GM19468 (cell line): Measurements from ENCODE around the gene KCNJ9.

Experiments used
- ATAC-seq: cut with Tn5 transposase; IDR thresholded peaks from one replicate; pipeline ENCODE4 v1.9.1; 2021; ENCODE audit warnings: mild to moderate bottlenecking, moderate library complexity, moderate number of reproducible peaks; ENCODE audit not compliant: unreplicated experiment; ENCODE audit errors: extremely low read depth

Gene KCNJ9

DNA sequence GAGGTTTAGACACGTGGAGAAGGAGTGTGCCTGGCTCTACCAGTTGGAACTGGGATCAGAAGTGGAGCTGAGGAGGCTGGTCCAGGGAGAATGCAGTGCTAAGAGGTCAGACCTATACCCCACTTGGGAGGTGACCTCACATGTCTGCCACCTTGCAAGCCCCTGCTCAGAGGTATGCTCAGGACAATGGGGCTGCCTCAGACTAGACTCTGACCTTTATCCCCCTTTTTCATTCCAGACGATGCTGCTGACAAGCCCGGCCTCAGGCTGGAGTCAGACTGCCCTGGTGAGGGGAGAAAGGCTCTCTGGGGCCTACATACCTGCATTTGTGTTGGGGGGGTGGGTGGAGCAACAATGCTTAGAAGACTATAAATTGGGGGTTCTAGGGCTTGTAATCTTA lies 16.6 kb upstream of the KCNJ9 start:
- ATAC-seq: no peak

GRCh38 chr1:160066829-160067745 lies 14.3 kb upstream of the KCNJ9 start:
- no peak for ATAC-seq

- no peak for ATAC-seq
Measured at GRCh38 chr1:160068225-160068624, 13.1 kb upstream of the KCNJ9 start.

DNA sequence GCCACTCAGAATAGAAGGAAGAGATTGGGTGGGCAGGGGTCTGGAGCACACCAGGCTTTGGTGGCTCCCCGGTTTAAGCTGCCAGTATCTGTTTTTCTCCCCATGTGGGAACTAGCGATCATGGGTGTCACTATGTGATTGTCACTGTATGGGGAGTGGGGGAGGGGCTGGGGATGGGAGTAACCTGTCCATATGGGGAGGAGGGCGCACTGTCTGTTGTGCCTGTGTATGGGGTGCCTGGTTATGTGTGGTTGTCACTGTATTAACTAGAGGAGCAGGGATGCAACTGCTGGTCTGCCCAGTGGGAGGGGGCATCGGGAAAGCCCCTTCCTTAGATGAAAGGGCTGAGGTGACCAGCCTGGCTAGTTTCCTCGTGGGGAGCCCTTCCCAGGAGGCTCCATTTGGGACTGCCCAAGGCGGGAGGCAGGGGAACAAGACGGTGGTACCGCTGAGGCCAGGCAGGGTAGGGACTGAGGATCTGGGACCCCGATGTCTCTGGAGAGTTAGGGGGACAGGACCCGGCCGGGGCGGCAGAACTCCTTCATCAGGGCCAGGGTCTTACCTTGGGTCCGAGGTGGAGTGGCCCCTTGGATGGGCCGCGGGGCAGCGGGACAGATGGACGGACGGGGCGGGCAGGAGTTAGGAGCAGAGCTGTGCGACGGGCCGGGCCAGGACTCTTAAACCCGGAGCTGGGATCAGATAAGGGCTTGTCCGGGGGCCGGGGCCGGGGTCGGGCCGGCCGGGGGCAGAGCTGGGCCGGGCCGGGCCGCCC lies 11.7 kb upstream of the KCNJ9 start, which contains the start of gene KCNJ10:
TSS of gene KCNJ10 (minus strand) at position 701 of the 772 bp plus-strand sequence. CDS start 27,628 bp downstream, outside the sequence.
- no peak for ATAC-seq

DNA sequence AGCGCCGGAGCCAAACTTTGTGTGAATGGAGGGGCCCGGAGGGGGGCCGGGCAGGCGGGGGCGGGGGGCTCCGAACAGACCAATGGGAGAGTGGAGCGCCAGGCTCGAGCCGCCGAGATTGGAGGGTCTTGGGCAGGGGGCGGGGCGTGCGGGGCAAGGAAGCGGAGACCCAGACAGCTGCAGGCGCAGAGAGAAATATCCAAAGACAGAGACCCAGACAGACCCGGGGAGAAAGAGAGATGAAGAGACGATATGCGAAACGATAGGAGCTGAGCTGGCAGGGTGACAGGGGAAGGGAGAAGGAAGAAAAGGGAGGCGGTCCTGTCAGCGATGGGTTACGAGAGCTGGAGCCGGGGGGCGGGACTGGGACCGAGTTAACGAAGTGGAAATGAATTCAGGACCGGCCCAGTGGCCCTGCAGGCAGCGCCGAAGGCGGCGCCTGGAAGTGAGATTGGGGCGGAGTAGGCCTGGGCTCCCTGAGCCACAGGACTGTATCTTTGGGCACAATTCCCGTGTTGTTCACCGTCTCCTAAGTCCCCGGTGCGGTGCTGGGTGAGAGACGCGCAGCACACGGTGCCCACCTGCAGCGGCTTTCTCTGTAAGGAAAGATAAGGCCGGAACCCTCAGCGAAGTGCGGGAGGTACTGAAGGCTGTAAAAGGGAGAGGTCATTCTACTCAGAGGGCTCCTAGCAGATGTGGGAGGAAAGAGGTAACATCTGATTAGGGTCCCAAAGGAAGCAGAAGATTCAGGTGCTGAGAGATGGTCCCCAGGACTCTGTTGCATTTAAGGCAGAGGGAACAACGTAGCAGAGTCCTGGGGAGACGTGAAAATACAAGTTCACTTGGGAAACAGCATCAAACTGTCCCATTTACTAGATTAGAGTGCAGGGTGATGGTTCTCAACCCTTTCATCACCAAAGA lies 10.8 kb upstream of the KCNJ9 start:
- ATAC-seq: no peak

DNA sequence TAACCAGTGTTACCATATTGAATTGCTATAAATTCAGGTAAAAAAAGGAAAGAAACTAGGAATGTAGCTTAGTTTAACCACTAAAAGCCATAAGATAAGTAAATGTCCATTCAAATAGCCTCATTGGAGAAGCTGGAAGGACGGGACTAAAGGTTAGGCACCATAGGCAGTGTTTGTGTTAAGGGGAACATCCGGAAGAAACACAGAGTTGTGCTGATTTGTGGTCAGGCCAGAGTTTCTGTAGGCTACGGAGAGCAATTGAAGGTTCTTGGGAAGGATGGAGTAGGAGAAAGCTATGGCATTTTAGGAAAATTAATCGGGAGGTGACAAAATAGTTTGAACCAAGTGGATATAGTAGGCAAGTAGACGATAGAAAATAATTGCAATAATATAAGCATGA lies 10.0 kb upstream of the KCNJ9 start:
- no peak for ATAC-seq

- no peak for ATAC-seq
Measured at GRCh38 chr1:160074865-160075264, 6.5 kb upstream of the KCNJ9 start.

DNA sequence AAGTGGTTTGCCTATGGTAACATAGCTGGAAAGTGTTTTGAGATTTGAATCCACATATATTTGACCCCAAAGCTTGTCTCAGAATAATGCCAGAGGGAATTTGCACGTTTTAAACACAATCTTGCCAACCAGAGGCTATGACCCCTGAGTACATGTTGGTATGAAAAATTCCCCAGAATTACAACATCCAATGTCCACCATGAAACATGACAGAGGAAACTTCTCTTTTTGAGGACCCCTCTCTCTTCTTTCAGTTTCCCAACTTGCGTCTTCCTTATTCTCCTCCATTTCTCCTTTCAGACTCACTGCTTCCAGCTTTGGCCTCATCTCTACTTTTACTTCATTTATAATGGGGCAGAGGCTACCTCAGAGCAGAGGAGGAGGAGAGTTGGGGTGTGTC lies 5.5 kb upstream of the KCNJ9 start:
- ATAC-seq: no peak

GRCh38 chr1:160076295-160076694 lies 5.0 kb upstream of the KCNJ9 start:
- no peak for ATAC-seq

GRCh38 chr1:160077486-160077885 lies 3.9 kb upstream of the KCNJ9 start:
- no peak for ATAC-seq

GRCh38 chr1:160078512-160079195 lies 2.7 kb upstream of the KCNJ9 start:
- no peak for ATAC-seq

DNA sequence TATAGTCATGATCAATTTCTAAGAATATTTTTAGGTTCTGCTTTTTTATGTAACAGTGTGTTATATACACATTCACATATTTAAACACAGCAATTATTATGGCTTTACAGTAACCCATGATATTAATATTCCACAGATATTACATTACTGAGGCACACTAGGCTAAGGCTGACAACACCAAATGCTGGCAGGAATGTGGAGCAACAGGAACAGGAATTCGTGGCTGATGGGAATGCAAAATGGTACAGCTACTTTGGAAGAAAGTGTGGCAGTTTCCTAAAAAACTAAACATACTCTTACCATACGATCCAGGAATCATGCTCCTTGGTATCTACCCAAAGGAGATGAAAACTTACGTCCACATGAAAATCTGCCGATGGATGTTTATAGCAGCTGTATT lies 1.9 kb upstream of the KCNJ9 start:
- no peak for ATAC-seq

GRCh38 chr1:160080381-160081100 lies 797 bp upstream of the KCNJ9 start:
- ATAC-seq: no peak

DNA sequence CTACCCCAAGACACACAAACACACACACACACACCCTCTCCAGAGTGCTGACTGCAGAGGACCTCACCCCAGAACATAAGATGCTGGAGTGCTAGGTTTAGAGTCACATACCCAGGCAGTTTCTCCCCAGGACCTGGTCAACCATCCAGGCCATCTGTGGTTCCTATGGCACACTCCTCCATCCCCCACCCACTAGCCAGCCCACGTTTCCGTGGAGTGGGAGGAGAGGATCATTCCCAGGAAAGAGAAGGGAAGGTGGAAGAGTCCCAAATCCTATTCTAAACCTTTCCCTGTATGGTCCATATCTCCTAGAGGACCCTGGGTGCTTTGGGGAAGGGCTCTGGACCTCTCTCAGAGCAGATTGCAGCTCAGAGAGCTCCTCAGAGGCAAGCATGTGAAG lies 1.1 kb downstream of the KCNJ9 start:
- no peak for ATAC-seq

DNA sequence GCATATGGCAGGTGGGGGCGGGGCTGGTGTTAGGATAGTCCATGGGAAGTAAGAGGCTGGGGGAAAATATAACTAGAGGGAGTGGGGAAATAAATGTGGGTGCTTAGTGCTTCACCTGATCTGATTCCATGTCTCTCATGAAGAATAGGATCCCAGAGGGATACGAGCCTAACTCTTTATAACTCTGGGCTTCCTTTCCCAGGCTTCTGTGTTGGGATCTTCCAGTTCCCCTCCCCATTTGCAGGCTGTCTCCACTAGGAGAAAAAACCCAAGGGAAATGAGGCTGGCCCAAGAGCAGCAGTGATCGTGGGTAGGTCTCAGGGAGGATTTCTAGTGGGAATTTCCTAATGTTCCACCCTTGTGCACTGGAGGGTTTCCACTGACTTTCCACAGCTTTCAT lies 1.6 kb downstream of the KCNJ9 start:
- ATAC-seq: no peak

- no peak for ATAC-seq
Measured at GRCh38 chr1:160083968-160084770, 2.8 kb downstream of the KCNJ9 start.

DNA sequence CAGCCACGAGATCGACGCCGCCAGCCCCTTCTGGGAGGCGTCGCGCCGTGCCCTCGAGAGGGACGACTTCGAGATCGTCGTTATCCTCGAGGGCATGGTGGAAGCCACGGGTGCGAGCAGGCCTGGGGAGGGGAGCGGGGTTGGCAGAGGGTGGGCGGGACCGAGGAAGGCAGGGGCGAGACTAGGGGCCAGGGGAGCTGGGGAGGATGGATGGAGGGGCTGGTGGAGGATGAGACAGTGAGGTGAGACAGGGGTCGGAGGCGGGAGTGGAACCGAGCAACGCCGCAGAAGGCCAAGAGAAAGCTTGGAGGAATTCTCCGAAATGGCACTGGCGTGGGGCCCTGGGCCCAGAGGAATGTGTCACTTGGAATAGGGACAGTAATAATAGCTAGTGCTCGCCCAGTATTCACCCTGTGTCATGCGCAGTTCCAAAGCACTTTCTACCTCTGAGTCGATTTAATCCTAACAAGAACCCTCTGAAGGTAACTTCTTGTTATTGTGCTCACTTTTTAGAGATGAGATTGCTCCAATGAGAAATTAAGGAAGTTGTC lies 3.5 kb downstream of the KCNJ9 start:
- no peak for ATAC-seq
